SK-N-MC (cell line): ENCODE measurements around the gene TNFRSF8.

Source experiments
- EZH2 ChIP-seq: fragments of 200-600 bp; sonication (generic); IDR thresholded peaks from one replicate; pipeline ENCODE4 v1.6.1; 2017; ENCODE audit warnings: antibody characterized with exemption
- FOXP2 ChIP-seq: optimal IDR thresholded peaks from 2 replicates; pipeline ENCODE3; 2011; ENCODE audit warnings: mild to moderate bottlenecking, moderate library complexity; ENCODE audit not compliant: insufficient read depth; ENCODE audit errors: extremely low read length, control extremely low read depth
- POLR2AphosphoS5 ChIP-seq: IDR thresholded peaks from 2 replicates; pipeline ENCODE4 v1.6.1; 2012; ENCODE audit warnings: mild to moderate bottlenecking, low read depth, low read length, borderline replicate concordance

- TF ChIP-seq POLR2AphosphoS5, result no peak
- TF ChIP-seq EZH2, result peak; percentile 68
- TF ChIP-seq FOXP2, result no peak
Observed at GRCh38 chr1:12063141-12064072, at the start of gene TNFRSF8.
